Neural cell (in vitro differentiated cells): ENCODE results near the gene SLC44A4. TPM values are rescaled to one million over a fixed set of nuclear protein-coding genes. Genes with fewer than 3 reads are reported as not detected.

Source experiments
- H2AFZ ChIP-seq: fragments of 200-600, 300-800 bp; sonication (generic), shearing (Covaris generic); 2 replicates; pipeline ENCODE4 v1.6.0; 2014; ENCODE audit warnings: low read depth, mild to moderate bottlenecking, antibody characterized with exemption, low read length, moderate library complexity
- H3F3A ChIP-seq: fragments of 200-600 bp; shearing (Covaris generic); 2 replicates; pipeline ENCODE4 v1.6.1; 2016; ENCODE audit warnings: mild to moderate bottlenecking, moderate library complexity, mixed read lengths, antibody characterized with exemption, low read length; ENCODE audit not compliant: insufficient read depth, poor library complexity, severe bottlenecking
- H3K27ac ChIP-seq: fragments of 200-600, 300-800 bp; sonication (generic), shearing (Covaris generic); 2 replicates; pipeline ENCODE4 v1.5.1; 2014; ENCODE audit warnings: mild to moderate bottlenecking, low read length, moderate library complexity
- H3K27me3 ChIP-seq: fragments of 300-800, 200-600 bp; sonication (generic), shearing (Covaris generic); 2 replicates; pipeline ENCODE4 v1.6.0; 2014; ENCODE audit warnings: mild to moderate bottlenecking, low read depth, low read length, moderate library complexity; ENCODE audit not compliant: insufficient read depth
- H3K36me3 ChIP-seq: fragments of 300-800, 200-600 bp; sonication (generic), shearing (Covaris generic); 2 replicates; pipeline ENCODE4 v1.5.1; 2014; ENCODE audit warnings: mild to moderate bottlenecking, antibody characterized with exemption, low read length, moderate library complexity; ENCODE audit not compliant: insufficient read depth
- H3K4me2 ChIP-seq: fragments of 300-800, 200-600 bp; sonication (generic), shearing (Covaris generic); 2 replicates; pipeline ENCODE4 v1.6.0; 2014; ENCODE audit warnings: mild to moderate bottlenecking, low read length
- H3K4me3 ChIP-seq: fragments of 300-800, 200-600 bp; sonication (generic), shearing (Covaris generic); 2 replicates; pipeline ENCODE4 v1.5.1; 2014; ENCODE audit warnings: mild to moderate bottlenecking, low read length, moderate library complexity
- H3K79me2 ChIP-seq: fragments of 200-600 bp; shearing (Covaris generic); replicated peaks from 2 replicates; pipeline ENCODE4 v1.6.0; 2014; ENCODE audit warnings: mild to moderate bottlenecking, low read length, moderate library complexity; ENCODE audit not compliant: insufficient read depth
- H3K9ac ChIP-seq: fragments of 300-800, 200-600 bp; sonication (generic), shearing (Covaris generic); 2 replicates; pipeline ENCODE4 v1.6.1; 2016; ENCODE audit warnings: mild to moderate bottlenecking, low read length, mixed read lengths
- H3K9me2 ChIP-seq: fragments of 200-600 bp; shearing (Covaris generic); 2 replicates; pipeline ENCODE4 v1.6.1; 2016; ENCODE audit warnings: mild to moderate bottlenecking, low read length, mixed read lengths; ENCODE audit not compliant: insufficient read depth
- H3K9me3 ChIP-seq: fragments of 200-600, 300-800 bp; sonication (generic), shearing (Covaris generic); 2 replicates; pipeline ENCODE4 v1.6.1; 2016; ENCODE audit warnings: mild to moderate bottlenecking, mixed run types, low read length, moderate library complexity, mixed read lengths
- H4K20me1 ChIP-seq: fragments of 200-600 bp; shearing (Covaris generic); 2 replicates; pipeline ENCODE4 v1.6.1; 2016; ENCODE audit warnings: mild to moderate bottlenecking, mixed run types; ENCODE audit not compliant: insufficient read depth
- EP300 ChIP-seq: fragments of 450-650 bp; conservative IDR thresholded peaks from 2 replicates; pipeline ENCODE4 v1.6.1; 2014; ENCODE audit warnings: antibody characterized with exemption, mild to moderate bottlenecking, moderate library complexity; ENCODE audit not compliant: poor library complexity, severe bottlenecking
- EZH2 ChIP-seq: fragments of 200-600, 300-800 bp; shearing (Covaris generic), sonication (generic); IDR thresholded peaks from 2 replicates; pipeline ENCODE4 v1.6.1; 2014; ENCODE audit warnings: antibody characterized with exemption, low read length, borderline replicate concordance, mild to moderate bottlenecking; ENCODE audit not compliant: insufficient read depth, poor library complexity, severe bottlenecking
- MXI1 ChIP-seq: fragments of 450-650 bp; conservative IDR thresholded peaks from 2 replicates; pipeline ENCODE4 v1.6.1; 2014; ENCODE audit warnings: antibody characterized with exemption, mild to moderate bottlenecking; ENCODE audit not compliant: poor library complexity, severe bottlenecking
- POLR2AphosphoS5 ChIP-seq: IDR thresholded peaks from 2 replicates; pipeline ENCODE4 v1.6.1; 2012
- RAD21 ChIP-seq: fragments of 450-650 bp; conservative IDR thresholded peaks from 2 replicates; pipeline ENCODE4 v1.6.1; 2014; ENCODE audit warnings: antibody characterized with exemption, mild to moderate bottlenecking, moderate library complexity
- REST ChIP-seq: IDR thresholded peaks from 2 replicates; pipeline ENCODE4 v1.6.1; 2012; ENCODE audit warnings: borderline replicate concordance
- SMC3 ChIP-seq: fragments of 450-650 bp; conservative IDR thresholded peaks from 2 replicates; pipeline ENCODE4 v1.6.1; 2014; ENCODE audit warnings: antibody characterized with exemption, mild to moderate bottlenecking, moderate library complexity; ENCODE audit not compliant: poor library complexity
- TAF1 ChIP-seq: IDR thresholded peaks from 2 replicates; pipeline ENCODE4 v1.6.1; 2012; ENCODE audit warnings: low read depth
- polyA plus RNA-seq: library from polyadenylated mRNA; depleted of rRNA; stranded (reverse); fragments of >200 nt; gene quantifications from 2 replicates; pipeline ENCODE4 v1.2.3, GENCODE V29; 2014
- TF ChIP-seq, protein P1 (sequence below): fragments of 450-650 bp; IDR thresholded peaks from 2 replicates; pipeline ENCODE4 v1.5.1; 2014; ENCODE audit warnings: antibody characterized with exemption, mild to moderate bottlenecking, moderate library complexity; ENCODE audit not compliant: poor library complexity, severe bottlenecking

The SLC44A4 gene
- polyA plus RNA-seq, 1 donor from 2014 or later = 0.09 TPM

DNA sequence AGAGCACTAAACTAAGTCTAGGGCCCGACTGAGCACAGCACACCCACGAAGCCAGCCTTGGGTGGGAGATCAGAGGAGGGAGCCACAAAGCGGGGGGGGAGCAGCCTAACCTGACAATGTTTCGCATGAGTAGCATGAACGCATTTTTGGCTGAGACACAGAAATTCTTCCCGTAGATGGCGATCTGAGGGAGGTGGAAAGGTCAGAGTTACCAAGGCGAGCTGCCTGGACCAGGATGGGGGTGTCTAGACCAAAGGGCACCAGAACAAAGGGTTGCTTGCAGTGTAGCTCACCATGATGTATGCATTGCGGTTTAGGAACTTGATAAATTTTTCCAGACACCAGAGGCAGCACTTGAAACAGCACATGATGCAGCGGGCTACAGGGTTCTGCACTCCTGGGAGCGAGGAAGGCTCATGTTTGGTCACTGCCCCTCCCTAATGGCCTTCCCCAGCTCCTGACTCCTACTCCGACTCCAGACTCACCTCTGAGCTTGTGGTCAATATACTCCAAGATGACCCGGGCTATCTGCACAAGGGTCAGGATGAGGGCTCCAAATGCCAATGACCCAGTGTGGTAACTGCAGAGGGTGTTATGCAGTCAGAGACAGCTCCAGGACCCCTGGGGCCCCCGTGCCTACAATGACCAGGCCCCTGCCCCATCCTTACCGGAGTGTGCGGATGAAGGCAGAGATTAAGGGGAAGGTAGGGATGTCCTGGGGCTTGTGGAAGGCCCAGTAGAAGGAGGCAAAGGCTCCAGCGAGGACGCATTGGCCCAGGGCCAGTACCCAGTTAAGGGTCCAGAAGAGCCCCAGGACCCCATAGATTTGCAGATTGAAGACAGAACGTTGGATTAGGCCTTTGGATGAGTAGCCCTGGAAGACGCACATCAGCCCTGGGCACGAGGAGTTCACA, 13.3 kb downstream of the SLC44A4 start:
- H2AFZ ChIP-seq = no peak overlapping the region
- H3K9me2 ChIP-seq = no peaks in the 10 kb centered on the region
- no peak overlapping the region for H3K9ac ChIP-seq
- no peak overlapping the region for H3K4me2 ChIP-seq
- no peak overlapping the region for H3K4me3 ChIP-seq
- no peaks in the 10 kb centered on the region for H3K27me3 ChIP-seq
- TF ChIP-seq EZH2 = no peak
- no peak for TF ChIP-seq EP300
- TF ChIP-seq SMC3 = no peak
- no peak for TF ChIP-seq RAD21
- TF ChIP-seq, protein P1, sequence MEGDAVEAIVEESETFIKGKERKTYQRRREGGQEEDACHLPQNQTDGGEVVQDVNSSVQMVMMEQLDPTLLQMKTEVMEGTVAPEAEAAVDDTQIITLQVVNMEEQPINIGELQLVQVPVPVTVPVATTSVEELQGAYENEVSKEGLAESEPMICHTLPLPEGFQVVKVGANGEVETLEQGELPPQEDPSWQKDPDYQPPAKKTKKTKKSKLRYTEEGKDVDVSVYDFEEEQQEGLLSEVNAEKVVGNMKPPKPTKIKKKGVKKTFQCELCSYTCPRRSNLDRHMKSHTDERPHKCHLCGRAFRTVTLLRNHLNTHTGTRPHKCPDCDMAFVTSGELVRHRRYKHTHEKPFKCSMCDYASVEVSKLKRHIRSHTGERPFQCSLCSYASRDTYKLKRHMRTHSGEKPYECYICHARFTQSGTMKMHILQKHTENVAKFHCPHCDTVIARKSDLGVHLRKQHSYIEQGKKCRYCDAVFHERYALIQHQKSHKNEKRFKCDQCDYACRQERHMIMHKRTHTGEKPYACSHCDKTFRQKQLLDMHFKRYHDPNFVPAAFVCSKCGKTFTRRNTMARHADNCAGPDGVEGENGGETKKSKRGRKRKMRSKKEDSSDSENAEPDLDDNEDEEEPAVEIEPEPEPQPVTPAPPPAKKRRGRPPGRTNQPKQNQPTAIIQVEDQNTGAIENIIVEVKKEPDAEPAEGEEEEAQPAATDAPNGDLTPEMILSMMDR = no peak
- TF ChIP-seq POLR2AphosphoS5 = no peak
- TF ChIP-seq TAF1 = no peak
- no peak for TF ChIP-seq MXI1
- no peak for TF ChIP-seq REST
- no peak overlapping the region for H3K27ac ChIP-seq
- no peaks in the 10 kb centered on the region for H3F3A ChIP-seq
- no peaks in the 10 kb centered on the region for H4K20me1 ChIP-seq
- peaks cover 8% of the 10 kb centered on the region for H3K79me2 ChIP-seq
- H3K9me3 ChIP-seq = no peaks in the 10 kb centered on the region
- H3K36me3 ChIP-seq = no peaks in the 10 kb centered on the region

DNA sequence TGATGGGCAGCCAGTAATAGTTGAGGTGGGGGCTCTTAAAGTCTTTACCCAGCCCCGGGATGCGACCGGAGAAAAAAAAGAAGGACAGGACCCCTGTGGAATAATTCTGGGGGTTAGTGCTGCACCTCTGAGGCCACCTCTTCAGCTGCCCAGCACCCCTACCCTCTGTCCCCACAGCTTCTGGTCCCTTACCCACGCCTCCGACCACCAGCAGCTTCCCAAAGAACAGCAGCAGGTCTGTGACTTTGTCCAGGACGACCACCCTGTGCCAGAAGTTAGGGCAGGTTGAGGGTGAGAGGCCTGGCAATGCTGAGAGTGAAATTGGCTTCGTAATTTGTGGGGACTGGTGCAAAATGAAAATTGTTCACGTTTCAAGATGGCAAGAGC, 14.0 kb downstream of the SLC44A4 start:
- TF ChIP-seq SMC3 (no peak), MXI1 (no peak), REST (no peak), EP300 (no peak), TAF1 (no peak), RAD21 (no peak), POLR2AphosphoS5 (no peak), EZH2 (no peak)
- TF ChIP-seq, protein P1 = no peak
- no peaks in the 10 kb centered on the region for H3K36me3 ChIP-seq
- H3F3A ChIP-seq = no peaks in the 10 kb centered on the region
- H3K27me3 ChIP-seq = no peaks in the 10 kb centered on the region
- H3K27ac ChIP-seq = no peak overlapping the region
- no peak overlapping the region for H3K9ac ChIP-seq
- H3K79me2 ChIP-seq = peaks cover 8% of the 10 kb centered on the region
- H3K4me3 ChIP-seq = peak overlapping the region; percentile 90
- no peaks in the 10 kb centered on the region for H3K9me2 ChIP-seq
- H4K20me1 ChIP-seq = no peaks in the 10 kb centered on the region
- H3K4me2 ChIP-seq = no peak overlapping the region
- no peaks in the 10 kb centered on the region for H3K9me3 ChIP-seq
- H2AFZ ChIP-seq = no peak overlapping the region
